RWPE2 (cell line): ENCODE results near the gene DENND5B.
"Not testable (repeated sequence)": the region's sequence is repeated elsewhere in the genome, so short reads cannot be mapped to it uniquely, and the experiment has no call there.

ENCODE experiments used
- ATAC-seq: fragments of 200-7000 bp; cut with Tn5 transposase; 3 replicates; pipeline ENCODE4 v1.9.1; 2021; ENCODE audit warnings: low read depth
- DNase-seq: peaks from one replicate; pipeline ENCODE4 v3.0.0-alpha.2; 2020; ENCODE audit warnings: low spot score
- H3K27ac ChIP-seq: fragments of 450-650 bp; 2 replicates; pipeline ENCODE4 v1.5.1; 2017; ENCODE audit warnings: mild to moderate bottlenecking; ENCODE audit not compliant: poor library complexity, severe bottlenecking
- H3K27me3 ChIP-seq: fragments of 250-450 bp; sonication (Bioruptor Pico); 2 replicates; pipeline ENCODE4 v1.5.1; 2021; ENCODE audit warnings: mild to moderate bottlenecking, moderate library complexity; ENCODE audit not compliant: insufficient read depth, poor library complexity, severe bottlenecking
- H3K36me3 ChIP-seq: fragments of 250-450 bp; sonication (Bioruptor Pico); 2 replicates; pipeline ENCODE4 v1.5.1; 2020; ENCODE audit warnings: low read depth, mild to moderate bottlenecking, moderate library complexity
- H3K4me1 ChIP-seq: fragments of 250-450 bp; sonication (Bioruptor Pico); 2 replicates; pipeline ENCODE4 v1.5.1; 2021; ENCODE audit warnings: mild to moderate bottlenecking, moderate library complexity; ENCODE audit not compliant: insufficient read depth, poor library complexity, severe bottlenecking
- H3K4me3 ChIP-seq: fragments of 250-450 bp; sonication (Bioruptor Pico); 2 replicates; pipeline ENCODE4 v1.5.1; 2021; ENCODE audit warnings: mild to moderate bottlenecking, moderate library complexity; ENCODE audit not compliant: severe bottlenecking
- H3K9me3 ChIP-seq: fragments of 250-450 bp; sonication (Bioruptor Pico); 2 replicates; pipeline ENCODE4 v1.5.1; 2021; ENCODE audit warnings: mild to moderate bottlenecking, moderate library complexity; ENCODE audit not compliant: severe bottlenecking
- TF ChIP-seq, protein P1 (sequence below): fragments of 450-650 bp; IDR thresholded peaks from one replicate; pipeline ENCODE4 v1.5.1; 2017; ENCODE audit warnings: mild to moderate bottlenecking, moderate library complexity; ENCODE audit not compliant: poor library complexity, severe bottlenecking

Gene DENND5B

DNA sequence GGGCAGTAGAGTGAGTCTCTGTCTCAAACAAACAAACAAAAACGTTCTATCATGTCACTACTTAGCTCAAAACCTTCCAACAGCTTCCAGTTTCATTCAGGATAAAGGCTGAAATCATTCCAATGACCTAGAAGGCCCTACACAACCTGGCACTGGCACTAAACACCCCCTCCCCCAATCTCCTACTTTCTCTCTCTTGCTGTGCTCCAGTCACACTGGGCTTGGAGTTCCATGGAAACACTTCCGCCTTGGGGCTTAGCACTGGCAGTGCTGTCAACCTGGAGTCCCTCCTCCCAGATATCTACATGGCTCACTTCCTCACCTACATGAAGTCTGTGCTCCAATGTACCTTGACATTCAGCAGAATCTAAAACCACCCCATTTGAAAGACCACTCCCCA, 199.9 kb downstream of the DENND5B start:
- Histone ChIP-seq H3K36me3 (no peaks in the 10 kb centered on the region; the same call in 1 of the 2 replicates), H3K27ac (no peak overlapping the region), H3K4me3 (no peak overlapping the region), H3K4me1 (no peaks in the 10 kb centered on the region), H3K9me3 (no peaks in the 10 kb centered on the region), H3K27me3 (no peaks in the 10 kb centered on the region)
- no peak for DNase-seq
- TF ChIP-seq, protein P1, sequence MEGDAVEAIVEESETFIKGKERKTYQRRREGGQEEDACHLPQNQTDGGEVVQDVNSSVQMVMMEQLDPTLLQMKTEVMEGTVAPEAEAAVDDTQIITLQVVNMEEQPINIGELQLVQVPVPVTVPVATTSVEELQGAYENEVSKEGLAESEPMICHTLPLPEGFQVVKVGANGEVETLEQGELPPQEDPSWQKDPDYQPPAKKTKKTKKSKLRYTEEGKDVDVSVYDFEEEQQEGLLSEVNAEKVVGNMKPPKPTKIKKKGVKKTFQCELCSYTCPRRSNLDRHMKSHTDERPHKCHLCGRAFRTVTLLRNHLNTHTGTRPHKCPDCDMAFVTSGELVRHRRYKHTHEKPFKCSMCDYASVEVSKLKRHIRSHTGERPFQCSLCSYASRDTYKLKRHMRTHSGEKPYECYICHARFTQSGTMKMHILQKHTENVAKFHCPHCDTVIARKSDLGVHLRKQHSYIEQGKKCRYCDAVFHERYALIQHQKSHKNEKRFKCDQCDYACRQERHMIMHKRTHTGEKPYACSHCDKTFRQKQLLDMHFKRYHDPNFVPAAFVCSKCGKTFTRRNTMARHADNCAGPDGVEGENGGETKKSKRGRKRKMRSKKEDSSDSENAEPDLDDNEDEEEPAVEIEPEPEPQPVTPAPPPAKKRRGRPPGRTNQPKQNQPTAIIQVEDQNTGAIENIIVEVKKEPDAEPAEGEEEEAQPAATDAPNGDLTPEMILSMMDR, result no peak
- no peak for ATAC-seq

DNA sequence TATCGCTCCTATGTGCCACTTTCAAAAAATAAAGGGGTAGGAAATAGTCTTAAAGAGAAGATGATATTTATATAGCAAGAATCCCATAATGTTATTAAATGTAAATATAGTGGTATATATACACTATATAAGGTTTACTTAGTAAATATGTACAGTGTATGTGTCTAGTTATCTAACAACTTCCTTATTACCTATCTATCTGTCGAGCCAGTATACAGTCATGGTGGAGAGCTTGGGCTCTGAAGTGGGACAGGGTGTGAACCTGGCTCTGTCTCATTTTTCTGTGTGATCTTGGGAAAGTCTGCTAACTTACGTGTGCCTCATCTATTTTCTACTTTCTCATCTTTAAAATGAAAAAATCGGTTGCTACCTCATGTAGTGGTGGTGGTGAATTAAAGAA, 202.2 kb downstream of the DENND5B start:
- TF ChIP-seq, protein P1, result no peak
- DNase-seq (no peak), ATAC-seq (no peak)

DNA sequence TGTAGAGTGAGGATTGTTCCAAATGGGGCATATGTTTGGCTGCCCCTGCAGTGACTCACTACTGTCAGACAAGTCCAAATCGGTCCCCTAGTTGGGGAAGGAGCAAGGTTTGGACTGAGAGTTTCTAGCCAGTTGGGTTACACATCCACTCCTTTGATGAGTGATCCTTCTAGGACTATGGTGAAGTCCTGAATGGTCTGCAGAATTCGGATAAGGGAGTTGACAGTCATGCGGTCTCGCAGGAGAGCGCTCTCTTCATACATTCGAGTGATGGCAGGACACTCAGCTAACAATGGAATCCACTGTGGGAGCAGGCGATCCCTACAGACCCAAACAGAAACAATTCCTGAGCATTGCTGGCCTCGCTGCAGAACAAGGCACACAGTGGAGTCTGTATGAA, 203.5 kb downstream of the DENND5B start:
- Histone ChIP-seq H3K4me3 (no peak overlapping the region), H3K36me3 (no peaks in the 10 kb centered on the region; the same call in 1 of the 2 replicates), H3K9me3 (no peaks in the 10 kb centered on the region), H3K27me3 (no peaks in the 10 kb centered on the region), H3K4me1 (no peaks in the 10 kb centered on the region), H3K27ac (no peak overlapping the region)
- no peak for ATAC-seq
- no peak for DNase-seq
- TF ChIP-seq, protein P1, result no peak

More for the DNA sequence above, 202.2 kb downstream of the DENND5B start:
- no peak overlapping the region for H3K4me3 ChIP-seq
- no peaks in the 10 kb centered on the region; the same call in 1 of the 2 replicates for H3K36me3 ChIP-seq
- H3K4me1 ChIP-seq, result no peaks in the 10 kb centered on the region
- H3K27me3 ChIP-seq, result no peaks in the 10 kb centered on the region
- H3K9me3 ChIP-seq, result no peaks in the 10 kb centered on the region
- H3K27ac ChIP-seq, result no peak overlapping the region

DNA sequence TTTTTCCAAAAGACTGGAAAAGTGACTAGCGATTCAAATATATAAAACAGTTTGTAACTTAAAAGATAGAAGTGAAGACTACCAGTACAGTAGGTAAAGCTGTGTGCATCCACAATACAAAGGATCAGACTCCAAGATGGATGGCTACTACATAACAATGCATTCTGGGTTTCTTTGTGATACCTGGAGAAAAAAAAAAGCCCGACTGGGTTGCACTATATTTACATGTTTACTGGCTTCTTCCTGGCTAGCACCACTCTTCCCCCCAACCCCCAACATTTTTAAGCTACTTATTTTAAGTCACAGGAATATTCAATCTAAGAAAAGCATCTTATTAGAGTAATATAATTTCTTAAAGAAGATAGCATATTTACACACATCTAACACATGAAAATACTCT, 203.9 kb downstream of the DENND5B start:
- no peak overlapping the region for H3K27ac ChIP-seq
- no peak for ATAC-seq
- no peak for DNase-seq
- no peak overlapping the region for H3K4me3 ChIP-seq
- H3K4me1 ChIP-seq, result no peaks in the 10 kb centered on the region
- H3K27me3 ChIP-seq, result no peaks in the 10 kb centered on the region
- H3K9me3 ChIP-seq, result no peaks in the 10 kb centered on the region
- no peaks in the 10 kb centered on the region; the same call in 1 of the 2 replicates for H3K36me3 ChIP-seq
- TF ChIP-seq, protein P1, result no peak

DNA sequence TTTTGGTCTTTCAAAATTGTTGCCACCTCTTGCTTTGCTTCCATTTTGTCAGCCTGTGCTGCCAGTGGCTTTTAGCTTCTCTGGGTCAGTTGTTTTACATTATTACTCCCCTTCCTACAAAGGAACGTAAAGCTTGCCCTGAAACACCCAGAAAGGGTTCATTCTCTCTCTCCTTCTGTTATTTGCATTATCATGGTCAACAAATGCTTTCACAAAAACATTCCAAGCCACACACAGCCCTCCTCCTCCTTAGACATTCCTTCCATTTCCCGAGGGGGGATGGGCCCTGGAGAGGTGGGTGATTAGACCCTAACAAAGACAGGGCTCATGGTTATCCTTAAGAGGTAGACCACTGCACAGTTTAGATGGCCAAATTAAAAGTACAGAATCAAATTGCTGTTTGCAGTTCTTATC, 204.6 kb downstream of the DENND5B start:
- Histone ChIP-seq H3K9me3 (no peaks in the 10 kb centered on the region), H3K36me3 (no peaks in the 10 kb centered on the region; the same call in 1 of the 2 replicates), H3K4me1 (no peaks in the 10 kb centered on the region), H3K27ac (no peak overlapping the region), H3K4me3 (no peak overlapping the region), H3K27me3 (no peaks in the 10 kb centered on the region)
- TF ChIP-seq, protein P1, result no peak
- ATAC-seq (no peak), DNase-seq (no peak)

DNA sequence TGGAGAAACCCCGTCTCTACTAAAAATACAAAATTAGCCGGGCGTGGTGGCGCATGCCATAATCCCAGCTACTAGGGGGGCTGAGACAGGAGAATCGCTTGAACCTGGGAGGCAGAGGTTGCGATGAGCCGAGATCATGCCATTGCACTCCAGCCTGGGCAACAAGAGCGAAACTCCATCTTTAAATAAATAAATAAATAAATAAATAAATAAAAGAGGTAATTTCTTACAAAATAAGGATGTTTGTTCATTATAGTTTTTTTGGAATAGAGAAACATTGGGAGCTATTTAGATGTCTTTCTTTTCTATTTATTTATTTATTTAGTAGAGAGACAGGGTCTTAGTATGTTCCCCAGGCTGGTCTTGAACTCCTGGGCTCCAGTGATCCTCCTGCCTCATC, 213.7 kb downstream of the DENND5B start:
- H3K9me3 ChIP-seq, result not testable (repeated sequence)

DNA sequence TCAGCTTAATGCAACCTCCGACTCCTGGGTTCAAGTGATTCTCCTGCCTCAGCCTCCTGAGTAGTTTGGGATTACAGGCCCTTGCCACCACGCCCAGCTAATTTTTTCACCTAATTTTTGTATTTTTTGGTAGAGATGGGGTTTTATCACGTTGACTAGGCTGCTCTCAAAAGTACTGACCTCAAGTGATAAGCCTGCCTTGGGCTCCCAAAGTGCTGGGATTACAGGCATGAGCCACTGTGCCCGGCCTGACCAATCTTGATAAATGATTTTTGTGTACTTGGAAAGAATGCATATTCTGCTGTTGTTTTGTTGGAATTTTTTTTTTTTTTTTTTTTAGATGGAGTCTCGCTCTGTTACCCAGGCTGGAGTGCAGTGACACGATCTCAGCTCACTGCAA, 215.5 kb downstream of the DENND5B start:
- H3K9me3 ChIP-seq, H3K4me3 ChIP-seq, H3K27ac ChIP-seq, H3K4me1 ChIP-seq, H3K27me3 ChIP-seq, H3K36me3 ChIP-seq, DNase-seq, ATAC-seq: not testable (repeated sequence)

More for the DNA sequence above, 213.7 kb downstream of the DENND5B start:
- H3K27ac ChIP-seq, H3K4me1 ChIP-seq, H3K36me3 ChIP-seq, DNase-seq, H3K27me3 ChIP-seq, H3K4me3 ChIP-seq, ATAC-seq: not testable (repeated sequence)
